ENCODE results near the gene CDC27. TPM values are rescaled to one million over a fixed set of nuclear protein-coding genes. Genes with fewer than 3 reads are reported as not detected.

Gene CDC27
- total RNA-seq, 2 experiments from 2014 or later: 52.5 to 52.8 TPM

DNA sequence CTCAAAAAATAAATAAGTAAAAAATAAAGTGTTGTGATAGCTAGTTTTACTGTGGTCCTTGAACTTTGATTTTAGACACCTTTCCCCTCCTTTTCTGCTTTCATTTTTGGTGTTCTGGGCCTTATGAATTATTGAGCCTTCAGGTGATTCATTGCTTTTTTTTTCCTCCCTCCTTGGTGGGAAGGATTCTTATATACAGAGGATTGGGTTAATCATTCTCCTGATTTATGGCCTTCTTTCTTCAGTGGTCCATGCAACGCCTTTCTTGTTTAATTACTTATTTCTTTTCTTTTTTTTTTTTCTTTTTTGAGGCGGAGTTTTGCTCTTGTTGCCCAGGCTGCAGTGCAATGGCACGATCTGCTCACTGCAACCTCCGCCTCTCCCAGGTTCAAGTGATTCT is 12.1 kb upstream of the CDC27 start:
- Histone ChIP-seq H3K36me3 (ENCODE audit: insufficient read depth, low read length) (no peaks in the 10 kb centered on the region), H3K27ac (ENCODE audit: low read depth in 1 of 2, low read length in 2 of 2) (no peak overlapping the region), H3K4me3 (ENCODE audit: low read length) (no peak overlapping the region), H3K9me3 (ENCODE audit: control insufficient read depth in 1 of 2, insufficient read depth in 1 of 2, low read length in 2 of 2) (no peaks in the 10 kb centered on the region), H3K4me1 (ENCODE audit: insufficient read depth, low read length) (peaks cover 40% of the 10 kb centered on the region), H3K27me3 (ENCODE audit: control insufficient read depth in 1 of 2, insufficient read depth in 2 of 2, low read length in 2 of 2) (no peaks in the 10 kb centered on the region)
- POLR2A ChIA-PET: interaction anchor here (1.5 kb wide), 1 partner anchor 12 kb away, joined by 4 read pairs; the partner anchor contains the start of gene CDC27
- CTCF ChIA-PET: no interaction called here
- DNase-seq (no peak), ATAC-seq (ENCODE audit: poor library complexity) (no peak)
- Mint-ChIP-seq H3K27ac (no peak overlapping the region), H3K4me3 (no peak overlapping the region), H3K27me3 (no peaks in the 10 kb centered on the region), H3K36me3 (ENCODE audit: low read depth) (no peaks in the 10 kb centered on the region), H3K4me1 (ENCODE audit: low read depth) (peaks cover 42% of the 10 kb centered on the region), H3K9me3 (no peaks in the 10 kb centered on the region)
- TF ChIP-seq, protein P1, sequence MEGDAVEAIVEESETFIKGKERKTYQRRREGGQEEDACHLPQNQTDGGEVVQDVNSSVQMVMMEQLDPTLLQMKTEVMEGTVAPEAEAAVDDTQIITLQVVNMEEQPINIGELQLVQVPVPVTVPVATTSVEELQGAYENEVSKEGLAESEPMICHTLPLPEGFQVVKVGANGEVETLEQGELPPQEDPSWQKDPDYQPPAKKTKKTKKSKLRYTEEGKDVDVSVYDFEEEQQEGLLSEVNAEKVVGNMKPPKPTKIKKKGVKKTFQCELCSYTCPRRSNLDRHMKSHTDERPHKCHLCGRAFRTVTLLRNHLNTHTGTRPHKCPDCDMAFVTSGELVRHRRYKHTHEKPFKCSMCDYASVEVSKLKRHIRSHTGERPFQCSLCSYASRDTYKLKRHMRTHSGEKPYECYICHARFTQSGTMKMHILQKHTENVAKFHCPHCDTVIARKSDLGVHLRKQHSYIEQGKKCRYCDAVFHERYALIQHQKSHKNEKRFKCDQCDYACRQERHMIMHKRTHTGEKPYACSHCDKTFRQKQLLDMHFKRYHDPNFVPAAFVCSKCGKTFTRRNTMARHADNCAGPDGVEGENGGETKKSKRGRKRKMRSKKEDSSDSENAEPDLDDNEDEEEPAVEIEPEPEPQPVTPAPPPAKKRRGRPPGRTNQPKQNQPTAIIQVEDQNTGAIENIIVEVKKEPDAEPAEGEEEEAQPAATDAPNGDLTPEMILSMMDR (IDR thresholded peaks at IDR 0.05): no peak
- intact Hi-C loops (cut with DNase I, micrococcal nuclease): no loop called here

DNA sequence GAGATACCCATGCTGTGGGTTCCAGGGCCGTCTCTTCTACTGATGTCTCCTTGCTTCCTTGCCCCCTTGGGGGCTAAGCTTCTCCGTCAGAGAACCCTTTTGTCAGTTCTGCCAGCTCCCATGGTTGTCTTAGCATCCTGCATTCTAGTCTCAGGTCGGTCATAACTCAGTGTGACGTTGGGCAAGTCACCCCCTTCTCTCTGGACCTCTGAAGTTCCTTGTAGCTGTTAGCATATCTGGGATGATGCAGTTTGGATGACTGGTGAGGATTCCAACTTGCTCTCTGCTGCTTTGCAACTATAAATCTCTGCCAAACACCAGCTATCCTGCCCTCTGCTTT is 11.2 kb upstream of the CDC27 start:
- Histone ChIP-seq H3K4me1 (ENCODE audit: insufficient read depth, low read length) (peaks cover 32% of the 10 kb centered on the region), H3K4me3 (ENCODE audit: low read length) (no peak overlapping the region), H3K9me3 (ENCODE audit: control insufficient read depth in 1 of 2, insufficient read depth in 1 of 2, low read length in 2 of 2) (no peaks in the 10 kb centered on the region), H3K27ac (ENCODE audit: low read depth in 1 of 2, low read length in 2 of 2) (no peak overlapping the region), H3K27me3 (ENCODE audit: control insufficient read depth in 1 of 2, insufficient read depth in 2 of 2, low read length in 2 of 2) (no peaks in the 10 kb centered on the region), H3K36me3 (ENCODE audit: insufficient read depth, low read length) (no peaks in the 10 kb centered on the region)
- DNase-seq (peak in 1 of 14 experiments; percentile 24), ATAC-seq (ENCODE audit: poor library complexity) (no peak)
- CTCF ChIA-PET: no interaction called here
- intact Hi-C loops (cut with DNase I, micrococcal nuclease): no loop called here
- peaks cover 35% of the 10 kb centered on the region for H3K4me1 Mint-ChIP-seq (ENCODE audit: low read depth)
- H3K27me3 Mint-ChIP-seq: no peaks in the 10 kb centered on the region
- H3K9me3 Mint-ChIP-seq: no peaks in the 10 kb centered on the region
- no peaks in the 10 kb centered on the region for H3K36me3 Mint-ChIP-seq (ENCODE audit: low read depth)
- POLR2A ChIA-PET: interaction anchor here (1.5 kb wide), 1 partner anchor 11 kb away, joined by 4 read pairs; the partner anchor contains the start of gene CDC27
- peak overlapping the region; percentile 3 for H3K4me3 Mint-ChIP-seq
- H3K27ac Mint-ChIP-seq: peak overlapping the region; percentile 74
- TF ChIP-seq, protein P1 (IDR thresholded peaks at IDR 0.05): no peak

DNA sequence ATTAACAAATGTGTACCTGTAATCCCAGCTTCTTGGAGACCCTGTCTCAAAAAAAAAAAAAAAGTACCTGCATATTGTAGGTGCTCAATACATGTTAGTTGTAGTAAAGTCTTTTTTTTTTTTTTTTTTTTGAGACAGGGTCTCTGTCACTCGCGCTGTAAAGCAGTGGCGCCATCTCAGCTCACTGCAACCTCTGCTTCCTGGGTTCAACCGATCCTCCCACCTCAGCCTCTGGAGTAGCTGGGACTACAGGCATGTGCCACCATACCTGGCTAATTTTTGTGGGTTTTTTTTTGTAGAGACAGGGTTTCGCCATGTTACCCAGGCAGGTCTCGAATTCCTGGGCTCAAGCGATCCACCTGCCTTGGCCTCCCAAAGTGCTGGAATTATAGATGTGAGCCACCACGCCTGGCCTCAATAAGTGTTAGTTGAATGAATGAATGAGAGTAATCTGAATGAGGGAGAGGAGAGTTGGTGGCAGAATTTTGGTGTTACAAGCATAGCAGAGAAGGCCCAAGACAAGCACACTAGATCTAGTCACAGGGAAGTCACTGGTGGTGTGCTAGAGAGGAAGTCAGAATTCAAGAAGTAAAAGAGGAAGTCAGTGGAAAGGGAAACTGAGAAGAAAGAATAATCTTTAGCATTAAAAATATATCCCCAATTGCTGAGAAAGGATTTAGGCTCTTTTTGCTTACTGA is 10.7 kb upstream of the CDC27 start:
- DNase-seq: peak in 2 of 14 experiments; percentile 30 to 34
- no peak for ATAC-seq (ENCODE audit: poor library complexity)
- no peaks in the 10 kb centered on the region for H3K36me3 Mint-ChIP-seq (ENCODE audit: low read depth)

More for the DNA sequence above, 10.7 kb upstream of the CDC27 start:
- Histone ChIP-seq H3K4me3 (ENCODE audit: low read length) (no peak overlapping the region), H3K9me3 (ENCODE audit: control insufficient read depth in 1 of 2, insufficient read depth in 1 of 2, low read length in 2 of 2) (no peaks in the 10 kb centered on the region), H3K36me3 (ENCODE audit: insufficient read depth, low read length) (no peaks in the 10 kb centered on the region), H3K27me3 (ENCODE audit: control insufficient read depth in 1 of 2, insufficient read depth in 2 of 2, low read length in 2 of 2) (no peaks in the 10 kb centered on the region), H3K27ac (ENCODE audit: low read depth in 1 of 2, low read length in 2 of 2) (no peak overlapping the region), H3K4me1 (ENCODE audit: insufficient read depth, low read length) (peaks cover 26% of the 10 kb centered on the region)
- intact Hi-C loops (cut with DNase I, micrococcal nuclease): no loop called here
- Mint-ChIP-seq H3K4me3 (peak overlapping the region; percentile 3), H3K4me1 (ENCODE audit: low read depth) (peaks cover 30% of the 10 kb centered on the region), H3K27ac (peak overlapping the region; percentile 74), H3K9me3 (no peaks in the 10 kb centered on the region), H3K27me3 (no peaks in the 10 kb centered on the region)
- CTCF ChIA-PET: no interaction called here
- TF ChIP-seq, protein P1 (IDR thresholded peaks at IDR 0.05): no peak
- POLR2A ChIA-PET: no interaction called here

Data from CD4-positive, alpha-beta T cell (primary cell).